GM08714 (cell line): ENCODE data around the gene FCN2.

Source experiments
- H3K4me3 ChIP-seq: fragments of 200-500 bp; sonication (Bioruptor generic); 2 replicates; pipeline ENCODE4 v1.5.1; 2014; ENCODE audit warnings: mild to moderate bottlenecking, low read length, inconsistent platforms
- ZNF274 ChIP-seq: IDR thresholded peaks from 2 replicates; pipeline ENCODE4 v1.6.1; 2012; ENCODE audit warnings: mild to moderate bottlenecking, low read depth, low read length

Gene FCN2

DNA sequence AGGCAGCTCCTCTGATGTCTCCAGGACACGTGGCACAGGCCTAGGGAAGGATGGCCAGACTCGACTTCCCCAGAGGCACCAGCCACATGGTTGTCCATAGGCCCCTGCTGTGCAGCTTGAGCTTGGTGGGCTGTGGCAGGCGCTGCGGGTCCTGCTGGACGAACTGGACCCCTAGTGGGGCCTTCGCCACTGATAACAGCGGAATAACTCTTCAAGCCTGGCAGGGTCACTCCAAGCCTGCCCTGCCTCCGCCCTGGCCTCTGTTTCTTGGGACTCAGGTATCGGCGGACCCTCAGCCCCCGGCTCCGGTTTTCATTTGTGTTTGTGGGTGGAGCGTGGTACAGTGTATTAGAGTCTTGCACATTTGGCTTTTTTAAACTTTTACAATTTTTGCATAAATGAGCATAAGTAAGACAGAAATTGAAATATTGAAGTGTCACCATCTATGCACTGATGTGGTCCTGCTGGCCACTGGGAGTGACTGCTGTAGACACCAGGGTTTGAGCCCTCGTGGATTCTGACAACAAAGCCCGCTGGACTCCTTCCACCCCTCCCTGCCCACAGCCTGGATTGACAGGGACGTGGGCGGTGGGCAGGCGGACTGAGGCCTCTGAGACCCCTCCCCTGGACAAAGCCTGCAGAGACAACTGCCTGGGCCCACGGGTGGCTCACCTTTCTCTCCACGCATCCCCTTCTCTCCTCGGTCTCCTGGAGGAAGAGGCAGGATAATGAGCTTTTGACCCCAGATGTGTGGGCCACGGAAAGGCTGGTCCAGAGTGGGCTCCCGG lies 33.3 kb downstream of the FCN2 start:
- H3K4me3 ChIP-seq = no peak overlapping the region
- TF ChIP-seq ZNF274 = no peak

DNA sequence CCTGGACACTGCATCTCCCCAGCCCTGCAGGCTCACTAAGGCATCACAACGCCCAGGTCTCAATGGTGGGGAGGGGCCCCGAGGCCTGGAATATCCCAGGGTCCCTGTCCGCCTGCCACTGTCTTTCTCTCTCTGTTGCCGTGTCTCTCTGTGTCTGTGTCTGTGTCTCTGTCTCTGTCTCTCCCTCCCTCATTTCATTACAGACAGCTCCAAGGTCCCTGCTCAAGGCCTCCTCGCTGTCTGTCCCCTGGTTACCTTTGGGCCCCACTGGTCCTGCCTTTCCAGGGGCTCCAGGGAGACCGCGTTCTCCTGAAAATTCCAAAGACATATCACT lies 33.9 kb downstream of the FCN2 start:
- TF ChIP-seq ZNF274 = no peak

DNA sequence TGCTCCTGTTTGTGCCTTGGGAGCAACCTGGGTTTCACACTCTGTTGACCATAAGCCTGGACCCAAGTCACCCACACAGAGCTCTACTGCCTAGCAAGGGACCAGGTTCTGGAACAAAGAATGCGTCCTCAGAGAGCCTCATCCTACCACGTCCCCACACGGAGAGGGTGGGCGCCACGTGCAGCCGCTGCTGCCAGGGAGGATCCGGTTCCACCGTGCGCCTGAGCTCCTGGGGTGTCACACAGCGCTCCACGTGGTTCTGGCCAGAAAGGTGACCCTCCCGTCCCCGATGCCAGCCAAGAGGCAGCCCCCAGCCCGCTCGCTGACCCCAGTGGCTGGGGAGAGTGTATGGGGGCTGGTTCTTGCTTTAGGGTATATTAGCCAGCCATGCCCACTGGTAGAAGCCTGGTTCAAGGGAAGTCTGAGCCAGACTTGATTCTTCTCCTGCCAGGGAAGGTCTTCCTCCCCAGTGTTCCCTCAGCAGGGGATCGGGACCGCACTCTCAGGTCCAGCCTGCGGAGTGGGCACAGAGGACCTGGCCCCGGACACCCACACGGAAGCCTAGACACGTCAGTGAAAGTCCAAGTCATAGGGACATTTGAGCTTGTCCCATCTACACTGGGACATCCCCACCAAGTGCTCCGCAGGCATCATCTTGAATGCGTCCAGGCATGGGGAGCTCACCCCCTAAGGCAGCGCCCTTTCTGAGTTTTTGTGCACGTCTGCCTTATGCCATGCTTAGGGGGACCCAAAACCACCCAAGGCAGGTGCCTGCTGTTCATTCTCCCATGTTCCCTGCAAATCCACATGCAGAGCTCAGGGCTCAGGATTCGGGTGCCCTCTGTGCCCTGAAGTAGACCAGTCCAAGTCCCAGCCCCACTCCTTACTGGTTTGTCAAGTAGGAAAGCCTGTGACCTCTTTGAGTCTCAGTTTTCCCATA lies 34.7 kb downstream of the FCN2 start:
- H3K4me3 ChIP-seq = no peak overlapping the region
- TF ChIP-seq ZNF274 = no peak

More for the DNA sequence above, 33.9 kb downstream of the FCN2 start:
- H3K4me3 ChIP-seq = no peak overlapping the region

DNA sequence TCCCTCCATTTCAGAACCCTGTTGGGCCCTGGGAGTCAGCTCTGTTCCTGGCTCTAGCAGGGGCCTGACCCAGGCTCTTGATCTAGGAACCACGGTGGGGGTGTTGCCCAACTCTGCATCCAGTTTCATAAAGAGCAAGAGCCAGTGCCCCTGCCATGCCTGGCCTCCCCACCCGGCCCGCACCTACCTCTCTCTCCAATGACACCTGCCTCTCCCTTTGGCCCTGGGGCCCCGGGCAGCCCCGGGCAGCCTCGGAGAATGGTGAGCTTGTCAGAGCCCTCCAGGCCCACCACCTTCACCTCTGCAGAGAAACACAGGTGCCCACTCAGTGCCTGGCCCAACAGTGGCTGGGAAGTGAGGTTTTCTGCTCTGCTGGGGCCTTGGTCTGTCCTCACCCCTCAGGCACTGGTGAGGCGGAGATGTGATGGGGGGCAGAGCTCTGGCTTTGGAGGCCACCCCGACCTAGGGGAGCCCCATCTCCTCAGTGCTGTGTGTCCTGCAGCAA lies 35.6 kb downstream of the FCN2 start:
- TF ChIP-seq ZNF274 = no peak
- no peak overlapping the region for H3K4me3 ChIP-seq

DNA sequence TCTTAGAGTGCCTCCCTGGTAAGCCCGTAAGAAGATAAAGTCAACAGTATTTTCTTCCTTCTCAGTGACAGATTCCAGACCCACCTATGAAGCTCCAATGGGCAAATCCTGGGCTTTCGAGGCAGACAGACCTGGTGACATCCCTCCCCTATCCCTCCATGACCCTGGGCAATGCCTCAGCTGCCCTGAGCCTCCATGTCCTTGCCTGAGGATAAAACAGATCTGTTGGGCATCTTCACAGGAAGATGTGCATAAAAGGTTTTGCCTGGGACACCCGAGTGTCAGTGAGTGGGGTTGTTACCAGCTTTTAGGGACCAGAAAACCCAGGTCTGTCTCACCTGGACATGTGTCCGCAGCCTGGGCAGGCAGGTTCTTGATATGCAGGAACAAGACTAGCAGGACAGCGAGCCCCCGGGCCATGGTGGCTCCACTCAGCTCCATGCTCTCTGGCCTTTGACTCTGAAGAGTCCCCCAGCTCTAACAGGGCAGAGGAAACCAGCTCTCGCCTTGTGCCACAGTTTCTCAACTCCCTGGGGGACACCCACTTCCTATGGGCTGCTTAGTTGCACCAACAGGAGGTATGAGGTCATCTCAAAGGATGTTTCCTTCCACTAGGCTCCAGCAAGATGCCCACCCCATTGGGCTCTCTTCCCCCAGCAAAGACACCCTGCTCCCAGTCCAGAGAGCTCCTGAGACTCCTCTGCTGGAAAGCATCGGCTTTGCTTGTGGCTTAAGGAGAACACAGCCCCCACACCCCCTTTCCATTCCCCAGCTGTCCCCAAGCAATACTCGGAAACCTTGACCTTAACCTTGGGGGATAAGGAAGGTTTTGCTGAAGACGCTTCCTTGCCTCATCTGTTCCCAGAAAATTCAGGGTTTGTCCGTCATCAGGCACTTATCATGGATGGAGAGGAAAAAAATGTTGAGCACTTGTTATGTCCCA lies 37.1 kb downstream of the FCN2 start, which contains the start of gene FCN1:
Gene FCN1 (minus strand): TSS at position 482 of the 943 bp plus-strand sequence. CDS start 41 bp downstream, at position 441.
- no peak within 1 kb of the TSS for H3K4me3 ChIP-seq
- TF ChIP-seq ZNF274 = no peak

DNA sequence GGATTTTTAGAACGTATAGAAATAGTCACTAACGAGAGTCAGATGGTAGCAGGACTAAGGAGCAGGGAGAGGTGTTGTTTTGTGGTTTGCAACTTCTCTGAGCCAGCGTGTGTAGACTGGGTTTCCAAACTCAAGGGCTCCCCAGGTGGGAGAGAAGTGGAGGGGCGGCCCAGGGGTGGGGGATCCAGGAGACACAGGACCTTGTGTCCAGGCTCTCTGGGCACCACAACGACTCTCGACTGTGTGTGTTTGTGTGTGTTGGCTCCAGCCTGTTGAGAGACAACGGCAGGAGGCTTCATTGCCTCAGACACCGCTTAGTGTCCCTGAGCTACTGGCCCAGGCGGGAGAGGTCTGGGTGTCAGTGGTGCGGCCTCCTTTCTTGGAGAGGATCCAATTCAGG lies 38.0 kb downstream of the FCN2 start:
- no peak overlapping the region for H3K4me3 ChIP-seq
- no peak for TF ChIP-seq ZNF274

DNA sequence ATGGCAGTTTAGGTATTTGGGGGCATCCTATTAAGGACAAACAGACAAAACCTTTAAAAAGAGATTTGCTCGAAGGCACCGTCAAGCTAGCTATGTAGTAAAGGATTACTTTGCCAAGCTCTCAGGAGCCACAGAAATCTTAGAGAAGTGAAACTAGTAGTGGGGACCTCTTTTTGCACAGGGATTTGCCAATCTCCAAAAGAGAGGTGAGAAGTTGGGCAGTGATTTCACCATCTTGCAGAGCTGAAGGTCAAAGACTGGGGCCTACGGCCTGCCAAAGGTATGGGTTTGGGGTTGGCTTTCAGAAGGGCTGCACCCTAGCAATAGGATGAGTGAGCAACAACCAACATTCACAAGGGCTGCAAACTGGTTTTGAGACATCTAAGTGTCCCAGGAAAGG lies 38.7 kb downstream of the FCN2 start:
- no peak overlapping the region for H3K4me3 ChIP-seq
- TF ChIP-seq ZNF274 = no peak

DNA sequence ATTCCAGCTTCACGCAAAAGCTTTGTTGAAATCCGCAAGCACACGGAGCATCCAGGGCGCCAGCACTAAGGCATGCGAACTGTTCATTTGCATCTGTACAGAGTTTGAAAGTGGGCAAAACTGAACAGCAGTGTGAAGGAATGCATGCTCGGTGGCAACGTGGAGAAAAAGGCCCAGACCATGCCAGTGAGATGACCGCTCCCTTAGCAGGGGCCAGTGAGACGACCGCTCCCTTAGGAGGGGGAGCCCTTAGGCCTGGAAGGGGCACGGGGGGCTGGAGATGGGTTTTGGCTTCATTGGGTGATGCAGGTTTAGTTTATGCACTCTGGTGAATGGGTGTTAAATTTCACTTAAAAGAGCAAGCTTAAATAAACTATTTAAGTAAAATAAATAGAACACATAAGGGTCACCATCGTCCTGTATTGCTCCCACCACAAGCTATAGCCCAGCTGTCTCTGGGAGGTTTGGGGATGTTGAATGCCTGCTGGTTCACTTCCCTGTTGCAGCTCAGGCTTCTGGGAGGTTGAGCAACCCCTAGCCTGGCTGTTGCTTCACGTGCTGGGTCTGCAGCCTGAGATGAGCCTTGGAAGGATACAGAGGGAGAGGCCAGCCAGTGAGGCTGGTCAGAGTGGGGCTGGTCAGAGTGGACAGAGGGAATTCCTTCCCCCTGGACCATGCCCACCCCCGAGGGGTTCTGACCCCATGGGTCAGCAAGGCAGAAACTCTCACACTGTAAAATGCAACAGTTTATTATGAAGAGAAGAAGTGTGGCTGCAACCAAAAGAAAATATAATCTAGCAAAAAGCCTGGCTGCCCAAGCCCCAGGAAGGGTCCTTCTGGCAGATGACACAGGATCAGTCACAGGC lies 41.7 kb downstream of the FCN2 start:
- TF ChIP-seq ZNF274 = no peak
- no peak overlapping the region for H3K4me3 ChIP-seq

DNA sequence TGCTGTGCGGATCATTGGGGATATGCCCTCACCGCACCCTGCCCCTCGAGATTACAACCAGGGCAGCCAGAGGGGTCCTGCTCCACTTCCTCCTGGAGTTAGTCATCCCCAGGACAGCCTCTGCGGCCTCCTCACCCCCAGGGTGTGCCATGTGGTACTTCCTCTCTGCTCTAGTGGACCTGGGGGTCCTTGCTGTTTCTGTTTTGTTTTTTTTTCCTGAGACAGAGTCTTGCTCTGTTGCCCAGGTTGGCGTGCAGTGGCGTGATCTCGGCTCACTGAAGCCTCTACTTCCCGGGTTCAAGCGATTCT lies 42.3 kb downstream of the FCN2 start:
- no peak overlapping the region for H3K4me3 ChIP-seq
- TF ChIP-seq ZNF274 = no peak

DNA sequence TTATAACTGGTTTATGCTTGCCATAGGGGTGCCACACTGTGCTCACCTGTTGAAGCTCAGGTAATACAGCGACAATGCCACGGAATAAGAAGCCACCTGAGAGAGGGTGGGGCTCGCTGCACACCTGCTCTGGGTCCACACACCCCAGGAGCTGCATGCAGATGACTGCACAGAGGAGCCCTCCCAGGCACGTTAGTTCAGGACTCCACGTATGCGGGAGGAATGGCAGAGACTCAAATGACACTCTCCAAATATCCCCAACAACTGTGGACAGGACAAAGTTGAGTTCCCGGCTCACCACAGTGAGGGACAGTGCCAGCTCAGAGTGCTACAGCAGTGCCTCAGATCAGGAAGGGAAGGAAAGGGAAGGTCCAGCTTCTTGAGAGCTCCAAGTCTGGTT lies 42.9 kb downstream of the FCN2 start:
- H3K4me3 ChIP-seq = no peak overlapping the region
- TF ChIP-seq ZNF274 = no peak

DNA sequence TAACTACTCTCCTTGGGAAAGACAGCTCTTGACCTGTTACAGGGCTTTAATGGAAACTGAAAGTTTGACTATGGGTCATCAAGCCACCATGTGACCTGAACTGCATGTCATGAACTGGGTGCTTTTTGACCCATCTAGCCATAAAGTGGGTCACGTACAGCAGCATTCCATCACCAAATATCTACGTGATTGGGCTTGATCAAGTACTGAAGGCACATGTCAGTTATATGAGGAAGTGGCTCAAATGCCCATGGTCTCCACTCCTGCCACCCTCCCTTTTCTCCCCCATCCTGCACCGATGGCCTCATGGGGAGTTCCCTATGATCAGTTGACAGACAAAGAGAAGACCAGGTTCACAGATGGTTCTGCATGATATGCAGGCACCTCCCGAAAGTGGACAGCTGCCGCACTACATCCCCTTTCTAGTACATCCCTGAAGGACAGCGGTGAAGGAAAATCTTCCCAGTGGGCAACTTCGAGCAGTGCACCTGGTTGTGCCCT lies 44.5 kb downstream of the FCN2 start:
- H3K4me3 ChIP-seq = no peak overlapping the region
- no peak for TF ChIP-seq ZNF274

DNA sequence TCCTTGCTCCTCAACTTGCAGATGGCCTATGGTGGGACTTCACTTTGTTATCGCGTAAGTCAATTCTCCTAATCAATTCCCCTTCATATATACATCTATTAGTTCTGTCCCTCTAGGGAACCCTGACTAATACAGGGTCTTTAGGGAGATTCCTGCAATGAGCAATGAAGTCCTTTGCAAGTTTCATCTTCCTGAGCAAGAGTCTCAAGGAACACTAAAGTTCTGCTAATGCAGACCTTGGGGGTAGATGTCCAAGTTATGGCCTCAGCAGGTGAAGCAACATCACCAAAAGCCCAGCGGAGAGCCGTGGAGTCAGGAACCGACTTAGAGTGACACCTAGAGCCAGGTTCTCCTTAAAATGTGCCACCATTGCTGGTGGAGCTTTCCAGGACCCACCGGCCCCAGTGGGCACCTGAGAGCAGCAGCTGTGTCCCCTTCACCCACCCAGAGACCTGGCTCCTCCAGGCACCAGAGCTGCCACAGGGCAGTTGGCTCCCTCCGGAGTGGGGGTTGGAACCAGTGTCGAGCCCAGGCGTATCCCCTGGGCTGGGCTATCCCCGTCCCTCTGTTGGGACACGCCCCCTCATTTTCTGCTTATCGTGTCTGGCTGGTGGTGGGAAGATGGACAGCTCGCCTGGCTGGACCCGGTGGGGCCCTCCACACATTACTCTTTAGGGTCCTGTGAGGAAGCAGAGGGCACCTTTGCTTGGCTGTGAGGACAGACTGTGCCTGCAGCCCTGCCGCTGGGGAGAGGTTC lies 48.0 kb downstream of the FCN2 start:
- no peak overlapping the region for H3K4me3 ChIP-seq
- no peak for TF ChIP-seq ZNF274
